Peyer's patch (tissue), 4 donors: ENCODE results near the gene RGL3. TPM values are rescaled to one million over a fixed set of nuclear protein-coding genes. Genes with fewer than 3 reads are reported as not detected.
A peak's percentile ranks its signal among the peaks of the same experiment; 100 is the strongest.

Experiments used
- DNase-seq, 3 donors: peaks; one replicate each; pipeline ENCODE4 v3.0.0-alpha.2; 2017 to 2019
- H3K27ac ChIP-seq, 4 donors: fragments of 200-600 bp; sonication (generic); one replicate each; pipeline ENCODE4 v1.5.1; 2016 to 2019
- H3K27me3 ChIP-seq, 2 donors: fragments of 200-600 bp; sonication (generic); one replicate each; pipeline ENCODE4 v1.5.1; 2019
- H3K36me3 ChIP-seq, 3 donors: fragments of 200-600 bp; sonication (generic); one replicate each; pipeline ENCODE4 v1.5.1; 2016 to 2019
- H3K4me1 ChIP-seq, 4 donors: fragments of 200-600 bp; sonication (generic); one replicate each; pipeline ENCODE4 v1.5.1; 2016 to 2019
- H3K4me3 ChIP-seq, 4 donors: fragments of 200-600 bp; sonication (generic); 1 replicate in 3 of 4; 2 replicates in 1 of 4; pipeline ENCODE4 v1.5.1; 2016 to 2019; ENCODE audit warnings: mild to moderate bottlenecking in 1 of 4
- H3K9me3 ChIP-seq, 4 donors: fragments of 200-600 bp; sonication (generic); one replicate each; pipeline ENCODE4 v1.5.1; 2016 to 2019; ENCODE audit warnings: mild to moderate bottlenecking in 1 of 4
- POLR2A ChIP-seq, 2 donors: fragments of 450-650 bp; IDR thresholded peaks; one replicate each; pipeline ENCODE4 v1.5.1; 2017; ENCODE audit warnings: antibody characterized with exemption in 2 of 2, mild to moderate bottlenecking in 2 of 2, moderate library complexity in 2 of 2
- total RNA-seq, 4 donors: library from RNA; depleted of rRNA; stranded (reverse); fragments of >200 nt; gene quantifications; one replicate each; pipeline ENCODE4 v1.1.0, GENCODE V29; 2016
- TF ChIP-seq, protein P1 (sequence below), 6 experiments: fragments of 450-650 bp in 4 of 6; fragments of 200-600 bp in 2 of 6; sonication (generic) in 1 of 6; IDR thresholded peaks; one replicate each; pipeline ENCODE4 v1.5.1; 2017 to 2019; ENCODE audit warnings: antibody characterized with exemption in 6 of 6, mild to moderate bottlenecking in 3 of 6, moderate library complexity in 1 of 6

Gene RGL3
- total RNA-seq, 4 donors from 2014 or later: 2.5 to 51.2 (median 6.3) TPM

DNA sequence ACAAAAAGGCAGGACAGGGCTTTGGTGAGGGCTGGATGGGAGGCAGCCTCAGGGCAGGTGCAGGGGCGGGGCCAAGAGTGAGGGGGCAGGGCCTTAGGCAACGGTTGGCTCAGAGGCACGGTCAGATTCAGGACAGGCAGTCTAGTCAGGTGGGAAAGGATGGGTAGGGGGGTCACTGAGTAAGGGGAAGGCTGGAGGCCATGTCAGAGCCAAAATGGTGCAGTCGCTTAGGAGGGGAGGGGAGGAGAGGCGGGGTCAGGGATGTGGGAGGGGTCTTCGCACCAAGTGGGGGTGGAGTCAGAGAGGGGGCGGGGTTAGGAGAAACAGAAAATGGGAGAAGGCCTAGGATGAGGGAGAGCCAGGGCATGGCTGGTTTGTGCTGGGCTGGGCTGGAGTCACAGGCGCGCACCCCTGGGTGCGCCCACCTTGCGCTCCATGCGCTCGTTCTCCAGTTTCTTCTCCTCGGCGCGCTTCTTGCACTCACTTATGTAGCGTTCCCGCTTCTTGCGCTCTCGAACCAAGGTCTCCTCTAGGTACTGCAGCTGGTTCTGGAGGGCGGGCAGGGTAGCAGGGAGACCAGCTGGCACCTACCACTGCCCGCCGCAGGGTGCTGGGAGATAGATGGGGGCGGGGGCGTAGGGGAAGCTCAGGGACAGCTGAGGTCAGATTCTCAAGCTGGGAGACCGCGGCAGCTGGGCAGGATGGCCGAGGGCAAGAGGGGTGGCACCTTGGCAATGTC lies 6.8 kb upstream of the RGL3 start:
- Histone ChIP-seq H3K27ac (no peak overlapping the region), H3K36me3 (no peaks in the 10 kb centered on the region), H3K4me3 (no peak overlapping the region), H3K9me3 (peaks cover 0 to 6% (median 0%) of the 10 kb centered on the region in 4 donors), H3K27me3 (peaks cover 0 to 30% of the 10 kb centered on the region in 2 donors), H3K4me1 (peaks cover 0 to 21% (median 18%) of the 10 kb centered on the region in 4 donors)
- DNase-seq: no peak
- TF ChIP-seq POLR2A (IDR thresholded peaks at IDR 0.05): no peak
- TF ChIP-seq, protein P1, sequence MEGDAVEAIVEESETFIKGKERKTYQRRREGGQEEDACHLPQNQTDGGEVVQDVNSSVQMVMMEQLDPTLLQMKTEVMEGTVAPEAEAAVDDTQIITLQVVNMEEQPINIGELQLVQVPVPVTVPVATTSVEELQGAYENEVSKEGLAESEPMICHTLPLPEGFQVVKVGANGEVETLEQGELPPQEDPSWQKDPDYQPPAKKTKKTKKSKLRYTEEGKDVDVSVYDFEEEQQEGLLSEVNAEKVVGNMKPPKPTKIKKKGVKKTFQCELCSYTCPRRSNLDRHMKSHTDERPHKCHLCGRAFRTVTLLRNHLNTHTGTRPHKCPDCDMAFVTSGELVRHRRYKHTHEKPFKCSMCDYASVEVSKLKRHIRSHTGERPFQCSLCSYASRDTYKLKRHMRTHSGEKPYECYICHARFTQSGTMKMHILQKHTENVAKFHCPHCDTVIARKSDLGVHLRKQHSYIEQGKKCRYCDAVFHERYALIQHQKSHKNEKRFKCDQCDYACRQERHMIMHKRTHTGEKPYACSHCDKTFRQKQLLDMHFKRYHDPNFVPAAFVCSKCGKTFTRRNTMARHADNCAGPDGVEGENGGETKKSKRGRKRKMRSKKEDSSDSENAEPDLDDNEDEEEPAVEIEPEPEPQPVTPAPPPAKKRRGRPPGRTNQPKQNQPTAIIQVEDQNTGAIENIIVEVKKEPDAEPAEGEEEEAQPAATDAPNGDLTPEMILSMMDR (IDR thresholded peaks at IDR 0.05): no peak

GRCh38 chr19:11423791-11424181 lies 4.7 kb upstream of the RGL3 start:
- Histone ChIP-seq H3K4me3 (no peak overlapping the region), H3K9me3 (peaks cover 0 to 6% (median 0%) of the 10 kb centered on the region in 4 donors), H3K4me1 (peaks cover 0 to 36% (median 25%) of the 10 kb centered on the region in 4 donors), H3K27me3 (peaks cover 0 to 46% of the 10 kb centered on the region in 2 donors), H3K36me3 (no peaks in the 10 kb centered on the region), H3K27ac (no peak overlapping the region)
- no peak for TF ChIP-seq POLR2A (IDR thresholded peaks at IDR 0.05)
- TF ChIP-seq, protein P1 (IDR thresholded peaks at IDR 0.05): no peak
- no peak for DNase-seq

DNA sequence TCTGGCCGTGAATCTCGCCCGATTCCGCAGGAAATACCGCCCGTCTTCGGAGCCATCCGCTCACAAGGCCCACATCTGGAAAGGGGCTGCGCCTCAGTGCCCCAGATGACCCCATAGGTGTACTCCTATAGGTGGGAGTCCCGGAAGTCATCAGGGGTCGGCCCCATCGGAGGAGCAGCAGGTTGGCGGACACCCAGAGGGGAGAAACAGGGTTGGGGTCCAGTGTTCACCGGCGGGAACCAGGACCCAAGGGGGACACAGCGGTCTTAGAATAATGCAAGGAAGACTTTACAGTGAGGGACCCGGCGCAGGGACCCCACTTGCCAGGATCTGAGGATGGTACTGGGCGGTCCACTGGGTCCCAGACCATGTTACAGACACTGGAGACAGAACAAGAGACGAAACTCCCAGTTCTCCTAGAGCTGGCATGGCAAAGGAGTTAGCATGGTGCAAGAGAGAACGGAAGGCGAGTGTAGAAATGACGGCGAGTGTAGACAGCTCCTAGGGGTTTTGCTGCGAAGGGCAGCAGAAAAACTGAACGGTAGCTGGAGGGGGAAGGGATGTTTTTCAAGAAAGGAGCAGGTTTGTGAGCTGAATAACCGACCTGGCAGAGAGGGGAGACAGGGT lies 4.2 kb upstream of the RGL3 start:
- TF ChIP-seq, protein P1 (IDR thresholded peaks at IDR 0.05): no peak
- TF ChIP-seq POLR2A (IDR thresholded peaks at IDR 0.05): no peak
- Histone ChIP-seq H3K4me1 (peaks cover 0 to 41% (median 30%) of the 10 kb centered on the region in 4 donors), H3K4me3 (no peak overlapping the region), H3K9me3 (peaks cover 0 to 6% (median 0%) of the 10 kb centered on the region in 4 donors), H3K27me3 (peaks cover 0 to 51% of the 10 kb centered on the region in 2 donors), H3K27ac (no peak overlapping the region), H3K36me3 (no peaks in the 10 kb centered on the region)
- no peak for DNase-seq

GRCh38 chr19:11422163-11423065 lies 3.3 kb upstream of the RGL3 start:
- peaks cover 0 to 6% (median 0%) of the 10 kb centered on the region in 4 donors for H3K9me3 ChIP-seq
- no peaks in the 10 kb centered on the region for H3K36me3 ChIP-seq
- DNase-seq: peak; percentile 73 to 95 (median 89)
- peak overlapping the region in 2 of 4 donors; percentile 2 to 52 for H3K27ac ChIP-seq
- H3K27me3 ChIP-seq: peaks cover 0 to 53% of the 10 kb centered on the region in 2 donors
- H3K4me1 ChIP-seq: peaks cover 0 to 41% (median 31%) of the 10 kb centered on the region in 4 donors
- TF ChIP-seq, protein P1 (IDR thresholded peaks at IDR 0.05): no peak
- no peak for TF ChIP-seq POLR2A (IDR thresholded peaks at IDR 0.05)
- H3K4me3 ChIP-seq: peak overlapping the region in 3 of 4 donors; percentile 29 to 45 (median 37)
